ENCODE measurements around the gene BMPR2. TPM values are rescaled to one million over a fixed set of nuclear protein-coding genes. Genes with fewer than 3 reads are reported as not detected.
"Not testable (repeated sequence)": the region's sequence is repeated elsewhere in the genome, so short reads cannot be mapped to it uniquely, and the experiment has no call there.

Gene BMPR2
- total RNA-seq, 1 donor from 2014 or later = 47.9 TPM

DNA sequence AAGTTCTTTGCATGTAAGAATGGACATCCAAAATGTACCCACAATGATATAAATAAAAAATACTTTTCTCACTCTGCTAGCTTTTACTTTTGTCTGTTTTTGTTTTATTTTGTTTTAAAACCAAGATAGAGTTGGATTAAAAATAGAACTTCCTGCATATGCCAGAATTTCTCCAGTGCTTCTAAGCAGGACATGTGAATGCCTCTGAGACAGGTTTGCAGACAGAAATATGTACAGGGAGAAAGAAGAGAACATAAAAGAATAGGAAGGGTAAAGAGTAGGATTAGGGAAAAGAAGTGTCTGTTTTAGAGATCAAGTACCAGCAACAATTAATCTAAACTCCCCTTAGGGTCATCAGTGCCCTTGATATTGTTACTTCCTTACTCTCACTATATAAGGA lies 114.4 kb downstream of the BMPR2 start:
- Histone ChIP-seq H3K9me3 (no peaks in the 10 kb centered on the region), H3K4me3 (no peak overlapping the region), H3K27ac (no peak overlapping the region), H3K4me1 (no peaks in the 10 kb centered on the region), H3K36me3 (no peaks in the 10 kb centered on the region), H3K27me3 (no peaks in the 10 kb centered on the region)
- TF ChIP-seq, protein P1, sequence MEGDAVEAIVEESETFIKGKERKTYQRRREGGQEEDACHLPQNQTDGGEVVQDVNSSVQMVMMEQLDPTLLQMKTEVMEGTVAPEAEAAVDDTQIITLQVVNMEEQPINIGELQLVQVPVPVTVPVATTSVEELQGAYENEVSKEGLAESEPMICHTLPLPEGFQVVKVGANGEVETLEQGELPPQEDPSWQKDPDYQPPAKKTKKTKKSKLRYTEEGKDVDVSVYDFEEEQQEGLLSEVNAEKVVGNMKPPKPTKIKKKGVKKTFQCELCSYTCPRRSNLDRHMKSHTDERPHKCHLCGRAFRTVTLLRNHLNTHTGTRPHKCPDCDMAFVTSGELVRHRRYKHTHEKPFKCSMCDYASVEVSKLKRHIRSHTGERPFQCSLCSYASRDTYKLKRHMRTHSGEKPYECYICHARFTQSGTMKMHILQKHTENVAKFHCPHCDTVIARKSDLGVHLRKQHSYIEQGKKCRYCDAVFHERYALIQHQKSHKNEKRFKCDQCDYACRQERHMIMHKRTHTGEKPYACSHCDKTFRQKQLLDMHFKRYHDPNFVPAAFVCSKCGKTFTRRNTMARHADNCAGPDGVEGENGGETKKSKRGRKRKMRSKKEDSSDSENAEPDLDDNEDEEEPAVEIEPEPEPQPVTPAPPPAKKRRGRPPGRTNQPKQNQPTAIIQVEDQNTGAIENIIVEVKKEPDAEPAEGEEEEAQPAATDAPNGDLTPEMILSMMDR (IDR thresholded peaks at IDR 0.05) = no peak
- TF ChIP-seq POLR2AphosphoS5 (IDR thresholded peaks at IDR 0.05; ENCODE audit: insufficient read depth in 1 of 2, low read depth in 1 of 2) = no peak
- no peak for DNase-seq (ENCODE audit: extremely low spot score in 2 of 2)
- intact Hi-C loops (cut with DNase I) = no loop called here

DNA sequence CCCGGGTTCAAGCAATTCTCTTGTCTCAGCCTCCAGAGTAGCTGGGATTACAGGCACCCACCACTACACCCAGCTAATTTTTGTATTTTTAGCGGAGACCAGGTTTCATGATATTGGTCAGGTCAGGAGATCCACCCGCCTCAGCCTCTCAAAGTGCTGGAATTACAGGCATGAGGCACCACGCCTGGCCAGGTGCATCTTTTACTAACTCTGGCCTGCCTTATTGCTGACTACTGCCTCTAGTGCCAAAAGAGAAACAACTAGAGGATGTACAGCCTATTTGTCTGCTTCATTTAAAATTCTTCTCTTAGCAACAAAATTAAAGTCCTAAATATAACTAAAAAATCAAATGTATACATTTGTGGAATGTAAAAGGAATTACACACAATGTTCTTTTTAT lies 115.4 kb downstream of the BMPR2 start:
- Histone ChIP-seq H3K27ac (no peak overlapping the region), H3K27me3 (no peaks in the 10 kb centered on the region), H3K36me3 (no peaks in the 10 kb centered on the region), H3K4me1 (no peaks in the 10 kb centered on the region), H3K4me3 (no peak overlapping the region), H3K9me3 (no peaks in the 10 kb centered on the region)
- intact Hi-C loops (cut with DNase I) = no loop called here
- DNase-seq (ENCODE audit: extremely low spot score in 2 of 2) = no peak
- TF ChIP-seq POLR2A (IDR thresholded peaks at IDR 0.05) (no peak), POLR2AphosphoS5 (IDR thresholded peaks at IDR 0.05; ENCODE audit: insufficient read depth in 1 of 2, low read depth in 1 of 2) (no peak)
- TF ChIP-seq, protein P1 (IDR thresholded peaks at IDR 0.05) = no peak

DNA sequence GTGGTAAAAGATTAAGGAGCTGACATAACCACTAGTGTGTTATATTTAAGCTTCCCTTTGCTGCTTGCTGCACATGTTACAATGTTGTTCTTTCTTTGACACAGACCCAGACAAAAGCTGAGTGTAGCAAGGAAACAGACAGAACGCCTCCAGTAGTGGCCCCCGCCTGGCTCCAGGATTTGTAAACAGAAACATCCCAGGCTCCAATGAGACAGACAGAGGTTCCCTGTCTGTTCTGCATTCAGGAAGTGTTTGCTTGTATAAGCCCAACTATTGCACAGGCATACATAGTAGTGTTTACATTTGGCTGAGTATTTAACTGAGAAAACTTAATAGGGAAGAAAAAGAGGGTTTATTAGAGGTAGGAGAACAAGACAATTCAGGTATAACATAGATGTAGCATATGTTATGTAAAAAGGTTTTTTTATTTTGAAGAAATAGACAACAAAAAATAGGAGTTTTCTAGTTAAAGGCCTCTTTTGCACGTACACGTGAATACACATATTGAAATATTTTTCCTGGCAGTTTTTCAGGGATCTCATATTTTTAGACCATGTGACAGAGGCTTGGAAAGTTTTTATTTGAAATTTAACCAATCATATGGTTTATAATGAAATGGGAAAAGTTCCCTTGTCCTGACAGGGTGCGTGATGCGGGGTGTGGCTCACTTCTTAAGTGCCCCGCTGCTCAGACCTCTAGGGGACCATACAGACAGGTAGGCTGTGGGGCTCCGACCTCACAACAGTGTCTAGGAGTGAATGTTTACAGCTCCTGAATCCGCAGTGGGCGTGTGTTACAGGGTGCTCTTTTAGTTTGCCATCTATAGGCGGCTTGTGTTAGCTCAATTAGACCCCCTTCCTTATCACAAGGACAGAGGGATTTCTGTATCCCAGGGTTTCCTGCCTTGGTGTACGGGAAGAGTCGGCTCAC lies 118.4 kb downstream of the BMPR2 start:
- Histone ChIP-seq H3K4me1 (no peaks in the 10 kb centered on the region), H3K9me3 (no peaks in the 10 kb centered on the region), H3K4me3 (no peak overlapping the region), H3K27ac (no peak overlapping the region), H3K27me3 (no peaks in the 10 kb centered on the region), H3K36me3 (no peaks in the 10 kb centered on the region)
- TF ChIP-seq, protein P1 (IDR thresholded peaks at IDR 0.05) = no peak
- TF ChIP-seq POLR2AphosphoS5 (IDR thresholded peaks at IDR 0.05; ENCODE audit: insufficient read depth in 1 of 2, low read depth in 1 of 2) (no peak), POLR2A (IDR thresholded peaks at IDR 0.05) (no peak)
- no peak for DNase-seq (ENCODE audit: extremely low spot score in 2 of 2)
- intact Hi-C loops (cut with DNase I) = no loop called here

DNA sequence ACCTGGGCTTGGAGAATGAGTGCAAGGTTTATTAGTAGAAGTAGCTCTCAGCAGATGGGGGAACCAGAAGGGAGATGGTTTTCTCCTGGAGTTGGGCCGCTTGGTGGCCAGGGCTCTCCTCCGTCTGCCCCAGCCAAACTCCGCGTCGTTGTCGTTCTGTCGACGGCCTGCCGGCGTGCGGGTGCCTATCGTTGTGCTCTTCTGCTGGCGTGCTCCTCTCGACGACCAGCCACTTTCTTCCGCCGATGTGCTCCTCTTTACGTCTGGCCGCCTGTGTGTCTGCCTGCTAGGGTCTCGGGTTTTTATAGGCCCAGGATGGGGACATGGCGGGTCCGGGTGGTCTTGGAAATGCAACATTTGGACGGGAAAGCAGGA lies 119.1 kb downstream of the BMPR2 start:
- Histone ChIP-seq H3K4me3 (no peak overlapping the region), H3K9me3 (no peaks in the 10 kb centered on the region), H3K36me3 (no peaks in the 10 kb centered on the region), H3K4me1 (no peaks in the 10 kb centered on the region), H3K27me3 (no peaks in the 10 kb centered on the region), H3K27ac (no peak overlapping the region)
- intact Hi-C loops (cut with DNase I) = no loop called here
- no peak for TF ChIP-seq POLR2AphosphoS5 (IDR thresholded peaks at IDR 0.05; ENCODE audit: insufficient read depth in 1 of 2, low read depth in 1 of 2)
- TF ChIP-seq POLR2A (IDR thresholded peaks at IDR 0.05) = no peak
- TF ChIP-seq, protein P1 (IDR thresholded peaks at IDR 0.05) = no peak
- DNase-seq (ENCODE audit: extremely low spot score in 2 of 2) = no peak

DNA sequence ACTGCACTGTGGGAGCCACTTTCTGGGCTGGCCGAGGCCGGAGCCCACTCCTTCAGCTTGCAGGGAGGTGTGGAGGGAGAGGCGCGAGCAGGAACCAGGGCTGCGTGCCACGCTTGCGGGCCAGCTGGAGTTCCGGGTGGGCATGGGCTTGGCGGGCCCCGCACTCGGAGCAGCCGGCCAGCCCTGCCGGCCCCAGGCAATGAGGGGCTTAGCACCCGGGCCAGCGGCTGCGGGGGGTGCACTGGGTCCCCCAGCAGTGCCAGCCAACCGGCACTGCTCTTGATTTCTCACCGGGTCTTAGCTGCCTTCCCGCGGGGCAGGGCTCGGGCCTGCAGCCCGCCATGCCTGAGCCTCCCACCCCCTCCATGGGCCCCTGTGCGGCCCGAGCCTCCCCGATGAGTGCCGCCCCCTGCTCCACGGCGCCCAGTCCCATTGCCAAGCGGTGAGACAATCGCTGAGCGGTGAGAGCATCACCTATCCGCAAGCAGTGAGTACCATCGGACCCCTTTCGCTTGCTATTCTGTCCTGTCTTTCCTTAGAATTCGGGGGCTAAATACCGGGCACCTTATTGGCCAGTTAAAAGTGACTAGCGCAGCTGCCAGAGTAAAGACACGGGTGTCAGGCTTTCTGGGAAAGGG lies 120.8 kb downstream of the BMPR2 start:
- H3K4me1 ChIP-seq; DNase-seq (ENCODE audit: extremely low spot score in 2 of 2); H3K27ac ChIP-seq; H3K36me3 ChIP-seq; H3K9me3 ChIP-seq; H3K27me3 ChIP-seq; H3K4me3 ChIP-seq; intact Hi-C loops (cut with DNase I): not testable (repeated sequence)

DNA sequence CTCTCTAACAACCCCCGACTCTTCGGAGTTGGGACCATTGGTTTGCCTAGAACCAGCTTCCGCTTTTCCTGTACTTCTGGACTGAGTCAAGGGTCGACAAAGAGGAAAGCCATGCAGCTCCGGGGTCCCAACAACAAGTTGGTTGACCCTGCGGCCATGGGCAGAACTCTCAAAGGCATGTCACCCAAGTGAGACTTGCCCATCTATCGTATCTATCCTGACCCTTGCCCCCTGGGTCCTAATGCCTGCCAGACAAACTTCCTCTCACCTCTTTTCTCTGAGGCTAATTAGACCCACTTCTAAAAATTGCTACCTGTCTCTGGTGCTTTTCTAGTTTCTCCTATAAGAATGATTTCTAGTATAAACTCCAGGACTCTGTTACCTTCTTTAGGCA lies 121.3 kb downstream of the BMPR2 start:
- DNase-seq (ENCODE audit: extremely low spot score in 2 of 2); H3K36me3 ChIP-seq; H3K4me1 ChIP-seq; H3K9me3 ChIP-seq; intact Hi-C loops (cut with DNase I); H3K27me3 ChIP-seq; H3K27ac ChIP-seq; H3K4me3 ChIP-seq: not testable (repeated sequence)

DNA sequence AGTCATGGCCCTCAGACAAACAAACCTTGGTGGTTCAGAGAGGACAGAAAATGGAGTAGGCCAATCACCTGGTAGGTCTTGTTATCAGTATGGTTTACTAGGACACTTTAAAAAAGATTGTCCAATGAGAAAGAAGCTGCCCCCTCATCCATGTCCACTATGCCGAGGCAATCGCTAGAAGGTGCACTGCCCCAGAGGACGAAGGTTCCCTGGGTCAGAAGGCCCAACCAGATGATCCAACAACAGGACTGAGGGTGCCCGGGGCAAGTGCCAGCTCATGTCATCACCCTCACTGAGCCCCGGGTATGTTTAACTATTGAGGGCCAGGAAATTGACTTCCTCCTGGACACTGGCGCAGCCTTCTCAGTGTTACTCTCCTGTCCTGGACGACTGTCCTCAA lies 123.7 kb downstream of the BMPR2 start:
- H3K27ac ChIP-seq; H3K36me3 ChIP-seq; H3K4me3 ChIP-seq; intact Hi-C loops (cut with DNase I); H3K4me1 ChIP-seq; DNase-seq (ENCODE audit: extremely low spot score in 2 of 2); H3K9me3 ChIP-seq; H3K27me3 ChIP-seq: not testable (repeated sequence)

DNA sequence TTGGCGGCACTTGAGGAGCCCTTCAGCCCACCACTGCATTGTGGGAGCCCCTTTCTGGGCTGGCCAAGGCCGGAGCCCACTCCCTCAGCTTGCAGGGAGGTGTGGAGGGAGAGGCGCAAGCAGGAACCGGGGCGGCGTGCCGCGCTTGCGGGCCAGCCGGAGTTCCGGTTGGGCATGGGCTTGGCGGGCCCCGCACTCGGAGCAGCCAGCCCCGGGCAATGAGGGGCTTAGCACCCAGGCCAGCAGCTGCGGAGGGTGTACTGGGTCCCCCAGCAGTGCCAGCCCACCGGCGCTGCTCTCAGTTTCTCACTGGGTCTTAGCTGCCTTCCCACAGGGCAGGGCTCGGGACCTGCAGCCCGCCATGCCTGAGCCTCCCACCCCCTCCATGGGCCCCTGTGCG lies 127.1 kb downstream of the BMPR2 start:
- H3K36me3 ChIP-seq; intact Hi-C loops (cut with DNase I); H3K27ac ChIP-seq; H3K9me3 ChIP-seq; H3K27me3 ChIP-seq; H3K4me3 ChIP-seq; H3K4me1 ChIP-seq; DNase-seq (ENCODE audit: extremely low spot score in 2 of 2): not testable (repeated sequence)

Data from vagina (tissue), 2 donors.